Suprapubic skin (tissue), 4 donors: ENCODE measurements around the gene CD33. TPM values are rescaled to one million over a fixed set of nuclear protein-coding genes. Genes with fewer than 3 reads are reported as not detected.
"Not testable (repeated sequence)": the region's sequence is repeated elsewhere in the genome, so short reads cannot be mapped to it uniquely, and the experiment has no call there.

Experiments used
- DNase-seq, 2 donors: peaks; one replicate each; pipeline ENCODE4 v3.0.0-alpha.2; 2019; ENCODE audit warnings: low spot score in 2 of 2
- H3K27ac ChIP-seq: fragments of 200-600 bp; sonication (generic); one replicate; pipeline ENCODE4 v1.5.1; 2019
- H3K27me3 ChIP-seq: fragments of 200-600 bp; sonication (generic); one replicate; pipeline ENCODE4 v1.5.1; 2019
- H3K36me3 ChIP-seq: fragments of 200-600 bp; sonication (generic); one replicate; pipeline ENCODE4 v1.5.1; 2019
- H3K4me1 ChIP-seq: fragments of 200-600 bp; sonication (generic); one replicate; pipeline ENCODE4 v1.5.1; 2019
- H3K4me3 ChIP-seq: fragments of 200-600 bp; sonication (generic); one replicate; pipeline ENCODE4 v1.5.1; 2019; ENCODE audit warnings: mild to moderate bottlenecking
- H3K9me3 ChIP-seq: fragments of 200-600 bp; sonication (generic); one replicate; pipeline ENCODE4 v1.5.1; 2019
- EP300 ChIP-seq: sonication (generic); formaldehyde crosslinking; IDR thresholded peaks from one replicate; pipeline ENCODE4 v1.6.1; 2017; ENCODE audit warnings: antibody characterized with exemption
- POLR2A ChIP-seq, 2 donors: fragments of 450-650 bp; IDR thresholded peaks; one replicate each; pipeline ENCODE4 v1.6.1; 2017; ENCODE audit warnings: antibody characterized with exemption in 2 of 2, mild to moderate bottlenecking in 2 of 2, moderate library complexity in 2 of 2
- POLR2AphosphoS5 ChIP-seq, 3 donors: sonication (generic); formaldehyde crosslinking; IDR thresholded peaks; one replicate each; pipeline ENCODE4 v1.6.1; 2017; ENCODE audit warnings: antibody characterized with exemption in 3 of 3
- WGBS: methylation state at CpG from one replicate; pipeline ENCODE4 v1.1.5; 2018; 5-methylcytosine and 5-hydroxymethylcytosine counted together
- total RNA-seq, 4 donors: library from RNA; depleted of rRNA; stranded (reverse); fragments of >200 nt; gene quantifications; one replicate each; pipeline ENCODE4 v1.1.0, GENCODE V29; 2016
- TF ChIP-seq, protein P1 (sequence below), 2 donors: fragments of 200-600 bp in 1 of 2; fragments of 450-650 bp in 1 of 2; sonication (generic) in 1 of 2; IDR thresholded peaks; one replicate each; pipeline ENCODE4 v1.5.1; 2016 to 2019; ENCODE audit warnings: antibody characterized with exemption in 2 of 2, mild to moderate bottlenecking in 1 of 2, moderate library complexity in 1 of 2

The CD33 gene
- total RNA-seq, 4 donors from 2014 or later: 0.51 to 7.0 (median 2.4) TPM

DNA sequence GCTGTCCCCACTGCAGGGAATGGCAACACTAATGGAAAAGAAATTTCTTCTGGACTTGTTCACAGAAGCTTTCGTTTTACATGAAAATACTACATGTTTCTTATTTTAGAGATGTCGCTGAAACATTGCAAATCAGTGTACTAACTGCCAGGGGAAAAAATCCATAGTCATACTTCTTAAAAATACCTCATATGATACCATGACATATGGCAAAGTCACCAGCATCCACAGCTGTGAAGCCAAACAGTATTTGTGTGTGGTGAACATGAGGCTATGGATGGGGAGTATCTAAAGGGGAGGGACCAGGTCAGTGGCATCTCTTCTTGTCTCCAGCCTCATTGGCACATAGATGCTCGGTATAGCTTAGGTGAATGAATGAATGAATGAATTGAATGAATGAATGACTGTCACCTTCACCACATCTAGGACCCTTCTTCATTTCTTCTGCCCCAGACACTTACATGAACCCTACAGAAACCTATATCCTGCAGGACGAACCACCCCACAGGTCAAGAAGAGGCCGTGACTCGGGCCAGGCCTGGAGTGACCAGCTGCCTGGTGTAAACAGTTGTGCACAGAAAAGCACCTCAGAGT, 14.6 kb upstream of the CD33 start:
- Histone ChIP-seq H3K36me3 (no peaks in the 10 kb centered on the region), H3K4me3 (no peak overlapping the region), H3K9me3 (no peaks in the 10 kb centered on the region), H3K27ac (no peak overlapping the region), H3K27me3 (no peaks in the 10 kb centered on the region), H3K4me1 (peaks cover 2% of the 10 kb centered on the region)
- no peak for DNase-seq
- 91% methylated on average over 6 of the region's 6 CpGs for WGBS
- TF ChIP-seq POLR2A (IDR thresholded peaks at IDR 0.05) (no peak), POLR2AphosphoS5 (IDR thresholded peaks at IDR 0.05) (no peak), EP300 (no peak)
- TF ChIP-seq, protein P1, sequence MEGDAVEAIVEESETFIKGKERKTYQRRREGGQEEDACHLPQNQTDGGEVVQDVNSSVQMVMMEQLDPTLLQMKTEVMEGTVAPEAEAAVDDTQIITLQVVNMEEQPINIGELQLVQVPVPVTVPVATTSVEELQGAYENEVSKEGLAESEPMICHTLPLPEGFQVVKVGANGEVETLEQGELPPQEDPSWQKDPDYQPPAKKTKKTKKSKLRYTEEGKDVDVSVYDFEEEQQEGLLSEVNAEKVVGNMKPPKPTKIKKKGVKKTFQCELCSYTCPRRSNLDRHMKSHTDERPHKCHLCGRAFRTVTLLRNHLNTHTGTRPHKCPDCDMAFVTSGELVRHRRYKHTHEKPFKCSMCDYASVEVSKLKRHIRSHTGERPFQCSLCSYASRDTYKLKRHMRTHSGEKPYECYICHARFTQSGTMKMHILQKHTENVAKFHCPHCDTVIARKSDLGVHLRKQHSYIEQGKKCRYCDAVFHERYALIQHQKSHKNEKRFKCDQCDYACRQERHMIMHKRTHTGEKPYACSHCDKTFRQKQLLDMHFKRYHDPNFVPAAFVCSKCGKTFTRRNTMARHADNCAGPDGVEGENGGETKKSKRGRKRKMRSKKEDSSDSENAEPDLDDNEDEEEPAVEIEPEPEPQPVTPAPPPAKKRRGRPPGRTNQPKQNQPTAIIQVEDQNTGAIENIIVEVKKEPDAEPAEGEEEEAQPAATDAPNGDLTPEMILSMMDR (IDR thresholded peaks at IDR 0.05): no peak

DNA sequence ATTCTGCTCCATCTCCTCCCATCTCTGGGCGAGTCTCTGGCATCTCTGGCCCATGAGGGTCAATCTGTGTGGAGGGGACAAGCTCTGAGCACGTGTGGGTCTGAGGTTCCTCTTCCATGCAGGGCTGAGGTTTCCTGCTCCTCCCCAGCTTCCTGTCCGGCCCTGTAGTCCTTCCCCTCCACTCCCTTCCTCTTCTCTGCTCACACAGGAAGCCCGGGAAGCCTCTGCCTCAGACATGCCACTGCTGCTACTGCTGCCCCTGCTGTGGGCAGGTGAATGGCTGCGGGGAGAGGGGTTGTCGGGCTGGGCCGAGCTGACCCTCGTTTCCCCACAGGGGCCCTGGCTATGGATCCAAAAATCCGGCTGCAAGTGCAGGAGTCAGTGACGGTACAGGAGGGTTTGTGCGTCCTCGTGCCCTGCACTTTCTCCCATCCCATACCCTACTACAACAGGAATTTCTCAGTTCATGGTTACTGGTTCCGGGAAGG, 14.0 kb upstream of the CD33 start:
- WGBS: 53% methylated on average over 12 of the region's 13 CpGs
- not testable (repeated sequence) for H3K27ac ChIP-seq, H3K27me3 ChIP-seq, H3K4me1 ChIP-seq, DNase-seq, H3K9me3 ChIP-seq, H3K36me3 ChIP-seq
- peak overlapping the region; percentile 28 for H3K4me3 ChIP-seq

DNA sequence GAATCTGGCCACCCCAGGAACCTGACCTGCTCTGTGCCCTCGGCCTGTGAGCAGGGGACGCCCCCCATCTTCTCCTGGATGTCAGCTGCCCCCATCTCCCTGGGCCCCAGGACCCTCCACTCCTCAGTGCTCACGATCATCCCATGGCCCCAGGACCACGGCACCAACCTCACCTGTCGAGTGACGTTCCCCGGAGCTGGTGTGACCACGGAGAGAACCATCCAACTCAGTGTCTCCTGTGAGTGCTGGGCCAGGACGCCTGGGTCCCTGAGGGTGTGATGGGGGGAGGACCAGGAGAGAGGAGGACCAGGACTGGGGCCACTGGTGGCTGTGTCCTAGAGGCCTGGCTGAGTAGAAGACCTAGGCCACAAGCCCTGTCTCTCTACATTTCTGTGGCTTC, 13.0 kb upstream of the CD33 start:
- Histone ChIP-seq H3K36me3 (no peaks in the 10 kb centered on the region), H3K27me3 (no peaks in the 10 kb centered on the region), H3K9me3 (no peaks in the 10 kb centered on the region), H3K27ac (no peak overlapping the region), H3K4me3 (no peak overlapping the region), H3K4me1 (peaks cover 2% of the 10 kb centered on the region)
- no peak for DNase-seq
- TF ChIP-seq POLR2A (IDR thresholded peaks at IDR 0.05): no peak
- TF ChIP-seq EP300: no peak
- TF ChIP-seq, protein P1 (IDR thresholded peaks at IDR 0.05): no peak
- TF ChIP-seq POLR2AphosphoS5 (IDR thresholded peaks at IDR 0.05): no peak
- WGBS: 86% methylated on average over 9 of the region's 9 CpGs

DNA sequence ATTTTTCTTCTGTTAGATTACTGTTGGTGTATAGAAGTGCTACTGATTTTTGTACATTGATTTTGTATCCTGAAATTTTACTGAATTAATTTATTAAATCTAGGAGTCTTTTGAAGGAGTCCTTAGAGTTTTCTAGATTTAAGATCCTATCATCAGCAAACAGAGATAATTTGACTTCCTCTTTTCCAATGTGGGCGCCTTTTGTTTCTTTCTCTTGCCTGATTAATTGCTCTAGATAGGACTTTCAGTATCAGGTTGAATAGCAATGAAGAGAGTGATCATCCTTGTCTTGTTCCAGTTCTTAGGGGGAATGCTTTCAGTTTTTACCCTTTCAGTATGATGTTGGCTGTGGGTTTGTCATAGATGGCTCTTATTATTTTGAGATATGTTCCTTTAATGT, 5.6 kb upstream of the CD33 start:
- Histone ChIP-seq H3K36me3 (no peaks in the 10 kb centered on the region), H3K4me3 (no peak overlapping the region), H3K9me3 (no peaks in the 10 kb centered on the region), H3K27ac (no peak overlapping the region), H3K4me1 (no peaks in the 10 kb centered on the region), H3K27me3 (no peaks in the 10 kb centered on the region)
- DNase-seq: no peak
- TF ChIP-seq, protein P1 (IDR thresholded peaks at IDR 0.05): no peak
- no peak for TF ChIP-seq POLR2A (IDR thresholded peaks at IDR 0.05)
- TF ChIP-seq POLR2AphosphoS5 (IDR thresholded peaks at IDR 0.05): no peak
- no peak for TF ChIP-seq EP300
- WGBS: 67% methylated on average over 1 of the region's 1 CpG

DNA sequence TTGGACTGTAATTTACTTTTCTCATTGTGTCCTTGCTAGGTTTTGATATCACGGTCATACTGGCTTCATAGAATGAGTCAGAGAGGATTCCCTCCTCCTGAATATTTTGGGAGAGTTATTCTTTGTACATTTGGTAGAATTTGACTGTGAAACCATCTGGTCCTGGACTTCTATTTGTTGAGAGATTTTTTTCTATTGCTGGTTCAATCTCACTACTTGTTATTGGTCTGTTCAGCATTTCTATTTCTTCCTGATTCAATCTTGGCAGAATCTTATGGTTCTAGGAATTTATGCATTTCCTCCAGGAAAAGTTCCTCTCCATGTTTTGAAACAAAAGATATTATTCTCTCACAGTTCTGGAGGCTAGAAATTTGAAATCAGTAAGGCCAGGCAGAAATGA, 4.9 kb upstream of the CD33 start:
- no peak for TF ChIP-seq POLR2A (IDR thresholded peaks at IDR 0.05)
- TF ChIP-seq POLR2AphosphoS5 (IDR thresholded peaks at IDR 0.05): no peak
- TF ChIP-seq, protein P1 (IDR thresholded peaks at IDR 0.05): no peak
- TF ChIP-seq EP300: no peak
- Histone ChIP-seq H3K27ac (no peak overlapping the region), H3K9me3 (no peaks in the 10 kb centered on the region), H3K4me1 (no peaks in the 10 kb centered on the region), H3K36me3 (no peaks in the 10 kb centered on the region), H3K4me3 (no peak overlapping the region), H3K27me3 (no peaks in the 10 kb centered on the region)
- WGBS: 97% methylated on average over 1 of the region's 1 CpG
- DNase-seq: no peak

DNA sequence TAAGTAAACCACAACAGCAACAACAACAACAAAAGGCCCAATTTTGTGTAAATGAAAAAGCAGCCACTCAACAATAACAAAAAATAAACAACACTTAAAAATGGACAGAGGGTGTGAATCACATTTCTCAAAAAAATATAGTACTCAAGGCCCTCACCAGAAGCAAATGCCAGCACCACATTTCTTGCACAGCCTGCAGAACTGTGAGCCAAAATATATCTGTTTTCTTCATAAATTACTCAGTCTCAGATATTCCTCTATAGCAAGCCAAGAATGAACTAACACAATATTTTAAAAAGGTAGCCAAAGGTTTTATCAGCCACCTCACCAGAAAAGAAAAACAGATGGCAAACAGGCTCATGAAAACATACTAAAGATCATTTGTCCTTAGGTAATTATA, 3.9 kb upstream of the CD33 start:
- no peak overlapping the region for H3K4me3 ChIP-seq
- H3K27me3 ChIP-seq: peaks cover 7% of the 10 kb centered on the region
- DNase-seq: no peak
- TF ChIP-seq POLR2AphosphoS5 (IDR thresholded peaks at IDR 0.05): no peak
- no peak for TF ChIP-seq EP300
- TF ChIP-seq, protein P1 (IDR thresholded peaks at IDR 0.05): no peak
- no peak for TF ChIP-seq POLR2A (IDR thresholded peaks at IDR 0.05)
- no peaks in the 10 kb centered on the region for H3K36me3 ChIP-seq
- H3K4me1 ChIP-seq: no peaks in the 10 kb centered on the region
- no peak overlapping the region for H3K27ac ChIP-seq
- H3K9me3 ChIP-seq: no peaks in the 10 kb centered on the region
